GM23338 (cell line): ENCODE data around the gene PSMB11. TPM values are rescaled to one million over a fixed set of nuclear protein-coding genes. Genes with fewer than 3 reads are reported as not detected.

Experiments
- ATAC-seq: fragments of 200-7000 bp; cut with Tn5 transposase; 3 replicates; pipeline ENCODE4 v1.9.1; 2020
- DNase-seq: peaks from one replicate; pipeline ENCODE4 v3.0.0-alpha.2; 2015; ENCODE audit warnings: low spot score
- H2AFZ ChIP-seq: fragments of 200-600 bp; sonication (generic); 2 replicates; pipeline ENCODE4 v1.8.0; 2016; ENCODE audit warnings: antibody characterized with exemption, mild to moderate bottlenecking, moderate library complexity
- H3F3A ChIP-seq: fragments of 200-600 bp; sonication (generic); replicated peaks from 2 replicates; pipeline ENCODE4 v1.8.0; 2017; ENCODE audit warnings: antibody characterized with exemption, mixed run types, low read depth
- H3K27ac ChIP-seq: fragments of 200-600 bp; sonication (generic); 2 replicates; pipeline ENCODE4 v1.6.1; 2016; ENCODE audit warnings: low read depth
- H3K27me3 ChIP-seq: fragments of 200-600 bp; sonication (generic); 2 replicates; pipeline ENCODE4 v1.8.0; 2016; ENCODE audit warnings: mild to moderate bottlenecking, mixed run types, moderate library complexity; ENCODE audit not compliant: insufficient read depth
- H3K36me3 ChIP-seq: fragments of 200-600 bp; sonication (generic); 2 replicates; pipeline ENCODE4 v1.8.0; 2016; ENCODE audit warnings: mild to moderate bottlenecking; ENCODE audit not compliant: insufficient read depth
- H3K4me1 ChIP-seq: fragments of 200-600 bp; sonication (generic); 2 replicates; pipeline ENCODE4 v1.8.0; 2016; ENCODE audit warnings: mild to moderate bottlenecking, moderate library complexity; ENCODE audit not compliant: insufficient read depth
- H3K4me2 ChIP-seq: fragments of 200-600 bp; sonication (generic); 2 replicates; pipeline ENCODE4 v1.7.1; 2017; ENCODE audit warnings: mixed run types
- H3K4me3 ChIP-seq: fragments of 200-600 bp; sonication (generic); 2 replicates; pipeline ENCODE4 v1.6.1; 2016; ENCODE audit warnings: mixed run types
- H3K79me2 ChIP-seq: fragments of 200-600 bp; sonication (generic); replicated peaks from 2 replicates; pipeline ENCODE4 v1.8.0; 2017; ENCODE audit warnings: mild to moderate bottlenecking; ENCODE audit not compliant: insufficient read depth
- H3K9me2 ChIP-seq: fragments of 200-600 bp; sonication (generic); 2 replicates; pipeline ENCODE4 v1.8.0; 2017; ENCODE audit not compliant: insufficient read depth
- H4K20me1 ChIP-seq: fragments of 200-600 bp; sonication (generic); replicated peaks from 2 replicates; pipeline ENCODE4 v1.8.0; 2017; ENCODE audit warnings: mild to moderate bottlenecking; ENCODE audit not compliant: insufficient read depth
- H3K27ac Mint-ChIP-seq: 2 replicates; pipeline ENCODE4 v1.8.0; 2020; ENCODE audit warnings: inconsistent platforms, mild to moderate bottlenecking, moderate library complexity, mixed read lengths
- H3K27me3 Mint-ChIP-seq: 3 replicates; pipeline ENCODE4 v1.8.0; 2022; ENCODE audit warnings: low read depth, mild to moderate bottlenecking, moderate library complexity, mixed read lengths, inconsistent platforms; ENCODE audit not compliant: insufficient read depth, poor library complexity
- H3K36me3 Mint-ChIP-seq: 3 replicates; pipeline ENCODE4 v1.8.0; 2021; ENCODE audit warnings: low read depth, mild to moderate bottlenecking, inconsistent platforms, moderate library complexity, mixed read lengths
- H3K4me1 Mint-ChIP-seq: 3 replicates; pipeline ENCODE4 v1.8.0; 2020; ENCODE audit warnings: mild to moderate bottlenecking, inconsistent platforms, mixed read lengths
- H3K4me3 Mint-ChIP-seq: 3 replicates; pipeline ENCODE4 v1.8.0; 2021; ENCODE audit warnings: moderate library complexity, mild to moderate bottlenecking, inconsistent platforms, mixed read lengths
- H3K9me3 Mint-ChIP-seq: 3 replicates; pipeline ENCODE4 v1.8.0; 2020; ENCODE audit warnings: moderate library complexity, mild to moderate bottlenecking, inconsistent platforms, mixed read lengths
- CREB1 ChIP-seq: fragments of 250-450 bp; sonication (Bioruptor Pico); IDR thresholded peaks from 2 replicates; pipeline ENCODE4 v1.5.0; 2020; ENCODE audit warnings: low read depth, mild to moderate bottlenecking, moderate library complexity
- EZH2phosphoT487 ChIP-seq: fragments of 200-600 bp; sonication (generic); IDR thresholded peaks from one replicate; pipeline ENCODE4 v1.8.1; 2018; ENCODE audit warnings: antibody characterized with exemption; ENCODE audit not compliant: unreplicated experiment
- JUNB ChIP-seq: IDR thresholded peaks from one replicate; pipeline ENCODE4 v1.6.1; 2016; ENCODE audit warnings: antibody characterized with exemption; ENCODE audit not compliant: unreplicated experiment
- NANOG ChIP-seq: IDR thresholded peaks from 2 replicates; pipeline ENCODE4 v1.6.1; 2016; ENCODE audit warnings: antibody characterized with exemption, borderline replicate concordance
- POLR2AphosphoS5 ChIP-seq: IDR thresholded peaks from 2 replicates; pipeline ENCODE4 v1.6.1; 2016; ENCODE audit warnings: antibody characterized with exemption, low read depth
- STAT1 ChIP-seq: IDR thresholded peaks from one replicate; pipeline ENCODE4 v1.6.1; 2016; ENCODE audit warnings: antibody characterized with exemption; ENCODE audit not compliant: unreplicated experiment
- ZNF114 ChIP-seq: fragments of 250-450 bp; sonication (Bioruptor Pico); IDR thresholded peaks from 2 replicates; pipeline ENCODE4 v1.5.0; 2020; ENCODE audit warnings: mild to moderate bottlenecking, moderate library complexity
- polyA plus RNA-seq: library from polyadenylated mRNA; unstranded; fragments of >200 nt; fragmentation: Nextera tagmentation; extraction: Ambion mirVana; gene quantifications from 2 replicates; pipeline ENCODE4 v1.2.1, GENCODE V29; 2016
- total RNA-seq: library from RNA; depleted of rRNA; stranded (reverse); fragments of >200 nt; shearing (Covaris generic); gene quantifications from 2 replicates; pipeline ENCODE4 v1.2.3, GENCODE V29; 2014
- TF ChIP-seq, protein P1 (sequence below): IDR thresholded peaks from one replicate; pipeline ENCODE4 v1.6.1; 2018; ENCODE audit warnings: antibody characterized with exemption; ENCODE audit not compliant: unreplicated experiment
- TF ChIP-seq, protein P2 (sequence below), 2 experiments: fragments of 200-600 bp in 1 of 2; sonication (generic) in 1 of 2; conservative IDR thresholded peaks; 2 replicates each; pipeline versions ENCODE4 v1.5.1 to v1.6.1; 2016 to 2017; ENCODE audit warnings: antibody characterized with exemption in 2 of 2, low read depth in 2 of 2, mild to moderate bottlenecking in 2 of 2, moderate library complexity in 1 of 2
- TF ChIP-seq, protein P3 (sequence below): IDR thresholded peaks from 2 replicates; pipeline ENCODE4 v1.6.1; 2016; ENCODE audit warnings: antibody characterized with exemption

Gene PSMB11
- total and polyA plus RNA-seq, 2 experiments from 2014 or later: 0.07 TPM; not detected in 1

DNA sequence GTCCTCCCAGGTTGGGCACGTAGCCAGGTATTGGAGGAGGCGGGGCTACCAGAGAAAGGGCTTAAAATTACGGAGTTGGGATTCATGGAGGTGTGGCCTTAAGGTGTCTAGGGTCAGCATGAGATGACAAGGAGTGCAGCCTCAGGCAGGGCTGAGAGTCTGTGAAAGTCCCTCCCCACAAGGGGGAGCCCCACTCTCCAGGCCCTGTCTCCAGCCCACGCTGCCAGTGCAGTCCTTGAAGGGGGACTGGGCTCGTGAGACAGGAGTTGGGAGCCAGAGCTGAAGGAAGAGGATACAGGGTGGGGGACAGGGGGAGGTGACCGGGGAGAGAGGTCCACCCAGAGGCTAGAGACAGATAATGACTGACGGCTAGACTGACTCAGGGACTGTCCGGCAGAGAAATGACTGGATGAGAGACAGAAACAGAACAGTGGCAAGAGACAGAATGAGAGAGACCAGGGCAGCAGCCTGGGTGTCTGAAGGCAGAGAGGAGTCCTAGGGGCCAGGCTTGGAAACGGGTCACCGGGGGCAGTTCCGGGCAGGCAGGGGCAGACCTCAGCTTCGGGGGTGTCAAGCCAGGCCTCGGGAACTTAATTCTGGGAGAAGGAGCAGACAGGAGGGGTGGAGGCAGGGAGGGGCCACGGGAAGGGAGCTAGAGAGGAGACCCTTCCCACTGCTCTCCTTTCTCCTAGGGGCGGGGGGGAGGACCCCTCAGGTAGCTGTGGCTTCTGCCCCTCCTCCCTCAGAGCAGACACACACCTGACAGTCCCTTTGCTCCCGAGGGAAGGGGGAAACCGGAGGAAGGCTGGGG is 14.3 kb downstream of the PSMB11 start:
- Histone ChIP-seq H3K27ac (no peak overlapping the region), H2AFZ (peak overlapping the region; percentile 90), H3K27me3 (peaks cover 4% of the 10 kb centered on the region; the same call in 1 of the 2 replicates), H3K79me2 (no peaks in the 10 kb centered on the region), H3K9me2 (no peaks in the 10 kb centered on the region), H3F3A (peaks cover 21% of the 10 kb centered on the region), H4K20me1 (peaks cover 6% of the 10 kb centered on the region; the same call in 1 of the 2 replicates), H3K36me3 (peaks cover 10% of the 10 kb centered on the region), H3K4me2 (peak overlapping the region; percentile 98), H3K4me1 (peaks cover 14% of the 10 kb centered on the region; the same call in 1 of the 2 replicates), H3K4me3 (peak overlapping the region; percentile 86)
- TF ChIP-seq, protein P1, sequence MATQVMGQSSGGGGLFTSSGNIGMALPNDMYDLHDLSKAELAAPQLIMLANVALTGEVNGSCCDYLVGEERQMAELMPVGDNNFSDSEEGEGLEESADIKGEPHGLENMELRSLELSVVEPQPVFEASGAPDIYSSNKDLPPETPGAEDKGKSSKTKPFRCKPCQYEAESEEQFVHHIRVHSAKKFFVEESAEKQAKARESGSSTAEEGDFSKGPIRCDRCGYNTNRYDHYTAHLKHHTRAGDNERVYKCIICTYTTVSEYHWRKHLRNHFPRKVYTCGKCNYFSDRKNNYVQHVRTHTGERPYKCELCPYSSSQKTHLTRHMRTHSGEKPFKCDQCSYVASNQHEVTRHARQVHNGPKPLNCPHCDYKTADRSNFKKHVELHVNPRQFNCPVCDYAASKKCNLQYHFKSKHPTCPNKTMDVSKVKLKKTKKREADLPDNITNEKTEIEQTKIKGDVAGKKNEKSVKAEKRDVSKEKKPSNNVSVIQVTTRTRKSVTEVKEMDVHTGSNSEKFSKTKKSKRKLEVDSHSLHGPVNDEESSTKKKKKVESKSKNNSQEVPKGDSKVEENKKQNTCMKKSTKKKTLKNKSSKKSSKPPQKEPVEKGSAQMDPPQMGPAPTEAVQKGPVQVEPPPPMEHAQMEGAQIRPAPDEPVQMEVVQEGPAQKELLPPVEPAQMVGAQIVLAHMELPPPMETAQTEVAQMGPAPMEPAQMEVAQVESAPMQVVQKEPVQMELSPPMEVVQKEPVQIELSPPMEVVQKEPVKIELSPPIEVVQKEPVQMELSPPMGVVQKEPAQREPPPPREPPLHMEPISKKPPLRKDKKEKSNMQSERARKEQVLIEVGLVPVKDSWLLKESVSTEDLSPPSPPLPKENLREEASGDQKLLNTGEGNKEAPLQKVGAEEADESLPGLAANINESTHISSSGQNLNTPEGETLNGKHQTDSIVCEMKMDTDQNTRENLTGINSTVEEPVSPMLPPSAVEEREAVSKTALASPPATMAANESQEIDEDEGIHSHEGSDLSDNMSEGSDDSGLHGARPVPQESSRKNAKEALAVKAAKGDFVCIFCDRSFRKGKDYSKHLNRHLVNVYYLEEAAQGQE: no peak
- TF ChIP-seq, protein P2, sequence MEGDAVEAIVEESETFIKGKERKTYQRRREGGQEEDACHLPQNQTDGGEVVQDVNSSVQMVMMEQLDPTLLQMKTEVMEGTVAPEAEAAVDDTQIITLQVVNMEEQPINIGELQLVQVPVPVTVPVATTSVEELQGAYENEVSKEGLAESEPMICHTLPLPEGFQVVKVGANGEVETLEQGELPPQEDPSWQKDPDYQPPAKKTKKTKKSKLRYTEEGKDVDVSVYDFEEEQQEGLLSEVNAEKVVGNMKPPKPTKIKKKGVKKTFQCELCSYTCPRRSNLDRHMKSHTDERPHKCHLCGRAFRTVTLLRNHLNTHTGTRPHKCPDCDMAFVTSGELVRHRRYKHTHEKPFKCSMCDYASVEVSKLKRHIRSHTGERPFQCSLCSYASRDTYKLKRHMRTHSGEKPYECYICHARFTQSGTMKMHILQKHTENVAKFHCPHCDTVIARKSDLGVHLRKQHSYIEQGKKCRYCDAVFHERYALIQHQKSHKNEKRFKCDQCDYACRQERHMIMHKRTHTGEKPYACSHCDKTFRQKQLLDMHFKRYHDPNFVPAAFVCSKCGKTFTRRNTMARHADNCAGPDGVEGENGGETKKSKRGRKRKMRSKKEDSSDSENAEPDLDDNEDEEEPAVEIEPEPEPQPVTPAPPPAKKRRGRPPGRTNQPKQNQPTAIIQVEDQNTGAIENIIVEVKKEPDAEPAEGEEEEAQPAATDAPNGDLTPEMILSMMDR (conservative IDR thresholded peaks at IDR 0.05; ENCODE audit: low read depth in 2 of 2): peak; percentile 81 to 84
- no peak overlapping the region for H3K27ac Mint-ChIP-seq
- H3K4me3 Mint-ChIP-seq: peak overlapping the region; percentile 73
- H3K27me3 Mint-ChIP-seq: peaks cover 18% of the 10 kb centered on the region
- peaks cover 42% of the 10 kb centered on the region for H3K36me3 Mint-ChIP-seq
- peaks cover 17% of the 10 kb centered on the region for H3K4me1 Mint-ChIP-seq
- ATAC-seq: peak; percentile 64
- H3K9me3 Mint-ChIP-seq: no peaks in the 10 kb centered on the region
- DNase-seq: peak; percentile 87

- peaks cover 18% of the 10 kb centered on the region for H3K27me3 Mint-ChIP-seq
- H3K9me3 Mint-ChIP-seq: no peaks in the 10 kb centered on the region
- H3K4me3 ChIP-seq: peak within 1 kb of the TSS; percentile 86
- peak within 1 kb of the TSS; percentile 90 for H3K27ac Mint-ChIP-seq
- peaks cover 14% of the 10 kb centered on the region; the same call in 1 of the 2 replicates for H3K4me1 ChIP-seq
- DNase-seq (peak; percentile 86), ATAC-seq (peak; percentile 38)
- H3K4me1 Mint-ChIP-seq: peaks cover 19% of the 10 kb centered on the region
- peak within 1 kb of the TSS; percentile 90 for H2AFZ ChIP-seq
- H3K27ac ChIP-seq: peak within 1 kb of the TSS; percentile 85
- H3K27me3 ChIP-seq: peaks cover 4% of the 10 kb centered on the region; the same call in 1 of the 2 replicates
- H3K79me2 ChIP-seq: no peaks in the 10 kb centered on the region
- peak within 1 kb of the TSS; percentile 98 for H3K4me2 ChIP-seq
- peaks cover 13% of the 10 kb centered on the region for H3K36me3 ChIP-seq
- H4K20me1 ChIP-seq: peaks cover 9% of the 10 kb centered on the region; the same call in 1 of the 2 replicates
- H3K4me3 Mint-ChIP-seq: peak within 1 kb of the TSS; percentile 85
- H3K36me3 Mint-ChIP-seq: peaks cover 50% of the 10 kb centered on the region
- no peaks in the 10 kb centered on the region for H3K9me2 ChIP-seq
- peaks cover 23% of the 10 kb centered on the region for H3F3A ChIP-seq
- TF ChIP-seq STAT1 (no peak), NANOG (no peak), EZH2phosphoT487 (no peak), CREB1 (CRISPR knock-in tag) (no peak), ZNF114 (CRISPR knock-in tag) (no peak), JUNB (no peak), POLR2AphosphoS5 (no peak; the same call in 1 of the 2 replicates)
- TF ChIP-seq, protein P3, sequence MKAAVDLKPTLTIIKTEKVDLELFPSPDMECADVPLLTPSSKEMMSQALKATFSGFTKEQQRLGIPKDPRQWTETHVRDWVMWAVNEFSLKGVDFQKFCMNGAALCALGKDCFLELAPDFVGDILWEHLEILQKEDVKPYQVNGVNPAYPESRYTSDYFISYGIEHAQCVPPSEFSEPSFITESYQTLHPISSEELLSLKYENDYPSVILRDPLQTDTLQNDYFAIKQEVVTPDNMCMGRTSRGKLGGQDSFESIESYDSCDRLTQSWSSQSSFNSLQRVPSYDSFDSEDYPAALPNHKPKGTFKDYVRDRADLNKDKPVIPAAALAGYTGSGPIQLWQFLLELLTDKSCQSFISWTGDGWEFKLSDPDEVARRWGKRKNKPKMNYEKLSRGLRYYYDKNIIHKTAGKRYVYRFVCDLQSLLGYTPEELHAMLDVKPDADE: no peak
- TF ChIP-seq, protein P1: no peak
These were observed 15.1 kb downstream of the PSMB11 start, which contains the start of gene CDH24 for GRCh38 chr14:23056956-23057756. TSS of gene CDH24 (minus strand) at chr14:23057520. CDS start at chr14:23055733, 1,787 bp downstream.
